Stimulated activated CD8-positive, alpha-beta memory T cell treated with anti-CD3 and anti-CD28 coated beads, Interleukin-12 subunit alpha, Interleukin-12 subunit beta, amount 100 ng/mL, for 24 hours (primary cell): ENCODE data around the gene GRID1.

ENCODE experiments used
- DNase-seq: peaks from one replicate; pipeline ENCODE4 v3.0.0-alpha.2; 2020; ENCODE audit errors: extremely low read depth

The GRID1 gene

GRCh38 chr10:86337121-86337601 is 29.4 kb downstream of the GRID1 start:
- DNase-seq, result no peak

- no peak for DNase-seq
Observed at GRCh38 chr10:86336341-86336740, 30.3 kb downstream of the GRID1 start.

GRCh38 chr10:86335831-86336230 is 30.8 kb downstream of the GRID1 start:
- DNase-seq, result no peak

- DNase-seq, result no peak
Observed at GRCh38 chr10:86335257-86335656, 31.3 kb downstream of the GRID1 start.

GRCh38 chr10:86334488-86335085 is 32.0 kb downstream of the GRID1 start:
- DNase-seq, result no peak

- no peak for DNase-seq
Observed at GRCh38 chr10:86333826-86334487, 32.6 kb downstream of the GRID1 start.

GRCh38 chr10:86331861-86332260 is 34.7 kb downstream of the GRID1 start:
- no peak for DNase-seq

- no peak for DNase-seq
Observed at GRCh38 chr10:86330778-86331763, 35.5 kb downstream of the GRID1 start.

- DNase-seq, result no peak
Observed at GRCh38 chr10:86329896-86330680, 36.5 kb downstream of the GRID1 start.

- DNase-seq, result no peak
Observed at GRCh38 chr10:86329093-86329710, 37.4 kb downstream of the GRID1 start.

GRCh38 chr10:86327954-86328725 is 38.5 kb downstream of the GRID1 start:
- no peak for DNase-seq

- no peak for DNase-seq
Observed at GRCh38 chr10:86325158-86325557, 41.4 kb downstream of the GRID1 start.

- DNase-seq, result no peak
Observed at GRCh38 chr10:86321568-86321967, 45.0 kb downstream of the GRID1 start.

GRCh38 chr10:86319676-86320075 is 46.9 kb downstream of the GRID1 start:
- no peak for DNase-seq

GRCh38 chr10:86317949-86318725 is 48.5 kb downstream of the GRID1 start:
- DNase-seq, result no peak

- no peak for DNase-seq
Observed at GRCh38 chr10:86316990-86317389, 49.6 kb downstream of the GRID1 start.

- no peak for DNase-seq
Observed at GRCh38 chr10:86316274-86316835, 50.2 kb downstream of the GRID1 start.

GRCh38 chr10:86315549-86315942 is 51.0 kb downstream of the GRID1 start:
- DNase-seq, result no peak
